HG03045 (cell line): ENCODE data around the gene RYR1.
"Not testable (repeated sequence)": the region's sequence is repeated elsewhere in the genome, so short reads cannot be mapped to it uniquely, and the experiment has no call there.

Experiments used
- ATAC-seq: cut with Tn5 transposase; IDR thresholded peaks from one replicate; pipeline ENCODE4 v1.9.1; 2021; ENCODE audit warnings: mild to moderate bottlenecking, moderate library complexity; ENCODE audit not compliant: unreplicated experiment

The RYR1 gene

GRCh38 chr19:38455031-38455430 lies 21.5 kb downstream of the RYR1 start:
- no peak for ATAC-seq

DNA sequence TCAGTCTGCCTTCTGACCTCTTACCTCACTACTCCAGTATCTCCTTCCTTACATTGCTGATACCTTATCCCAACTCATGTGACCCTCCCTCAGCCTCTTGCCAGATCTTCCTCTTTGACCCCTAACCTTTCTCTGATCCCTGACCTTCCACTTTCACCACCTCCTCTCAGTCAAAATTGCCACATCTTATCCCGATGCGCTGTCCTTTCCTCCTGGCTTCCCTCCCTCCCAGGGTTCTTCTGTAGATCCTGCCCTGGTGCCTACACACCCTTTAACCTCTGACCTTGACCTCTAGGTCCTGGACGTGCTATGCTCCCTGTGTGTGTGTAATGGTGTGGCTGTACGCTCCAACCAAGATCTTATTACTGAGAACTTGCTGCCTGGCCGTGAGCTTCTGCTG lies 23.7 kb downstream of the RYR1 start:
- no peak for ATAC-seq

- no peak for ATAC-seq
These were observed 24.4 kb downstream of the RYR1 start for GRCh38 chr19:38457690-38458405.

DNA sequence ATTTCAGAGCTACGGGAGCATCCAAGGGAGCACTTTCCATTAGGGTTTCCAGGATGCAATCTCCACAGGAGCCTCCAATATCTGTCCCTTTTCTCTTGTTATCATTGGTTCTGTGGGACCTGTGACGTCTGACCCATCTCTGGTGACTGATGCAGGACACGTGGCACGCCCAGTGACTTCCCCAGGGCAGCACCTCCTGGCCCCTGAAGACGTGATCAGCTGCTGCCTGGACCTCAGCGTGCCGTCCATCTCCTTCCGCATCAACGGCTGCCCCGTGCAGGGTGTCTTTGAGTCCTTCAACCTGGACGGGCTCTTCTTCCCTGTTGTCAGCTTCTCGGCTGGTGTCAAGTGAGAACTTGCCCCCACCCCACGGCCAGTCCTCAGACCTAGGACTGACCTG lies 25.5 kb downstream of the RYR1 start:
- ATAC-seq = no peak

DNA sequence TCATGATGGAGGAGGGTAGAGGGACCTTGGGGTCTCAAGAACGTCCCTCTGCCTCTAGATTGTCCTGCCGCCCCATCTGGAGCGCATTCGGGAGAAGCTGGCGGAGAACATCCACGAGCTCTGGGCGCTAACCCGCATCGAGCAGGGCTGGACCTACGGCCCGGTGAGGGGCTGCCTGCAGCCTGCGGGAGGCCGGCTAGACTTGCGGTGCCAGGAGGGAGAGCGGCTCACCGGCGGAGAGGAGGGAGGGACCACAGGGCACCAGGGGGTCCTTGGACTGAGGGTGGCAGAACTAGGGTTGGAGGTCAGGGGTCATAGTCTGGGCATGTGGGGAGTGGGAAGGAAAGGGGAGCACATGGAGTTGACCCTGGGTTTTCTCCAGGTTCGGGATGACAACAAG lies 29.9 kb downstream of the RYR1 start:
- ATAC-seq = no peak

DNA sequence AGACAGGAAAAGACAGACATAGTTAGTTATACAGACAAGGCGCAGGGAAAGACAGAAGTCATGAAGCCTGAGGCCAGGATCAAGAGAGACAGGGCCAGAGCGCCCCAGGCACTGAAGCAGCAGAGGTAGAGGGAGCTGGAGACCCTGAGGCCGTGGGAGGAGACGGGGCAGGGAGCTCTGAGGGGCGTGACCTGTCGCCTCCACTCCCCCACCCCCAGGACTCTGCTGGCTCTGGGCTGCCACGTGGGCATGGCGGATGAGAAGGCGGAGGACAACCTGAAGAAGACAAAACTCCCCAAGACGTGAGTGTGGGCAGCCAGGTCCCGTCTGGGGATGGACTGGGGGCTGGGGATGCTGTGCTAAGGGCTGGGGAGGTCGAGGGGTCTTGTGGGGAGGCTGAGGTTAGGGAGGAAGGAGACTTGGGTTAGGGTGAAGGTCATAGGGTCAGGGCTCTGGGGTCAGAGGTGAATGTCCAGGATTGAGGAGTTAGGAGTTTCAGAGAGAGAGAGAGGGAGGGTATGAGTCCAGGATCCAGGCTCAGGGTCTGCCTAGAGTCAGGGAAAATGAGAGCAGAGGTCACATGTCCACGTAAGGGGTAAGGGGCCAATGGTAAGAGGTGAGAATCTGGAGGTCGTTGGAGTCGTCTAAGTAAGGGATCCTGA lies 31.1 kb downstream of the RYR1 start:
- ATAC-seq = no peak

DNA sequence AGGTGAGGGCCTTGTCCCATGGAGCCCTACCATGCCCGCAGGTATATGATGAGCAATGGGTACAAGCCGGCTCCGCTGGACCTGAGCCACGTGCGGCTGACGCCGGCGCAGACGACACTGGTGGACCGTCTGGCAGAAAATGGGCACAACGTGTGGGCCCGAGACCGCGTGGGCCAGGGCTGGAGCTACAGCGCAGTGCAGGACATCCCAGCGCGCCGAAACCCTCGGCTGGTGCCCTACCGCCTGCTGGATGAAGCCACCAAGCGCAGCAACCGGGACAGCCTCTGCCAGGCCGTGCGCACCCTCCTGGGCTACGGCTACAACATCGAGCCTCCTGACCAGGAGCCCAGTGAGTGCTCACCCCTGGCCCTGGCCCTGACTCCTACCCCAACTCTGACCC lies 32.6 kb downstream of the RYR1 start:
- ATAC-seq = no peak

DNA sequence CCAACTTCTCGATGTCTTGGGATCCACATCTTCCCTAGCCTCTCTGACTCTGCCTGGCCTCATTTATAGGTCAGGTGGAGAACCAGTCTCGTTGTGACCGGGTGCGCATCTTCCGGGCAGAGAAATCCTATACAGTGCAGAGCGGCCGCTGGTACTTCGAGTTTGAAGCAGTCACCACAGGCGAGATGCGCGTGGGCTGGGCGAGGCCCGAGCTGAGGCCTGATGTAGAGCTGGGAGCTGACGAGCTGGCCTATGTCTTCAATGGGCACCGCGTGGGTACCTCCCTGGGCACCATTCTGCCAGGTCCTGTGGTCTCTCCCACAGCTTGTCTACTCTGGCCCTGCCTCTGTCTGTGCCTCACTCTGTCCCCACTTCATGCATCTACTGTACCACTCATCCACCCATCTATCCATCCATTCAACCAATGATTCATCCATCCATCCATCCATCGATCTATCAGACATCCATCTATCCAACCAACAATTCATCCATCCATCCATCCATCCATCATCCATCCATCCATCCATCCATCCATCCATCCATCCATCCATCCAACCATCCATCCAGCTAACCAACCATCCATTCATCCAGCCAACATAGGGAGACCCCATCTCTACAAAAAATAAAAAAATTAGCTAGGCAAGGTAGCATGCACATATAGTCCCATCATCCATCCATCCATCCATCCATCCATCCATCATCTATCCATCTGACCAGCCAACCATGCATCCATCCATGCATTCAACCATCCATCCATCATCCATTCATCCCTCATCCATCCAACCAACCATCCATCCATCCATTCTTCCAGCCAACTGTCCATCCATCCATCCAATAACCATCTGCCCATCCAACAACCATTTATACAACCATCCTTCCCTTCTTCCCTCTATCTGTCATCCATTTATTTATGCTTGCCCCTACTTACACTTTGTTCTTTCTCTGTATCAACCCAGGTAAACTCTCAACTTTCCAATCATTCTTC lies 34.3 kb downstream of the RYR1 start:
- no peak for ATAC-seq

- ATAC-seq = no peak
These were observed 35.7 kb downstream of the RYR1 start for GRCh38 chr19:38469151-38469550.

DNA sequence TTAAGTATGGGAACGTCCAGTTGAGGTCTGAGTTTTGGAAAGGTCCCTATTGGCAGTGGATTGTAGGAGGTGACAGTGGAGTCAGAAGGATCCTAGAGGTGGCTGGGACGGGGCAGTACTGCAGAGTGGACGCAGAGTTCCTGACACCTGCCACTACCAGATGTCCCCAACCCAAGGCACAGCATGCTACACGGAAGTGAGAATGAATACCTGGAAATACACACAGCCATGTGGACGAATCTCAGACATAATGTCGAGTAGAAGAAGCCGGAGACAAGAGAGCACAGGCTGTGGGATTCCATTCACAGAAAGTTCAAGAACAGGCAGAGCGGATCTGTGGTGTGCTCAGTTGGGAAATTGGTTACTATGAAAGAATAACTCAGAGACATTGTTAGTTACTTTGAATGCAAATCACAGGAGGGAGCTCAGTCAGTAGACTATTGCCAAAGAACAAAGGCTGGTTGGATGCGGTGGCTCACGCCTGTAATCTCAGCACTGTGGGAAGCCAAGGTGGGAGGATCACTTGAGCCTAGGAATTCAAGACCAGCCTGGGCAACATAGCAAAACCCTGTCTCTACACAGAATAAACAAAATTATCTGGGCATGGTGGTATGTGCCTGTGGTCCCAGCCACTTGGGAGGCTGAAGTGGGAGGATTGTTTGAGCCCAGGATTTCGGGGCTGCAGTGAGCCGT lies 37.4 kb downstream of the RYR1 start:
- ATAC-seq = no peak

DNA sequence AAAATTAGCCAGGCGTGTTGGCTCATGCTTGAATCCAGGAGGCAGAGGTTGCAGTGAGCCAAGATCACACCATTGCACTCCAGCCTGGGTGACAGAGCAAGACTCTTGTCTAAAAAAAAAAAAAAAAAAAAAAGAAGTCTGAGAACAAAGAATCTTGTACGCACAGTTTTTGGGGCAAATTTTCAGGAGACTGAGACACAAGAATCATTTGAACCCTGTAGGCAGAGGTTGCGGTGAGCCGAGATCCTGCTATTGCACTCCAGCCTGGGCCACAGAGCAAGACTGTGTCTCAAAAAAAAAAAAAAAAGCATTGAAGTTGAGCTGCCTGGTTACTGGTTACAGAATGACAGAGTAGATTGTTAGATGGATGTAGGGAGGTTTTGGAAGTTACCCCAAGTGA lies 39.2 kb downstream of the RYR1 start:
- not testable (repeated sequence) for ATAC-seq

DNA sequence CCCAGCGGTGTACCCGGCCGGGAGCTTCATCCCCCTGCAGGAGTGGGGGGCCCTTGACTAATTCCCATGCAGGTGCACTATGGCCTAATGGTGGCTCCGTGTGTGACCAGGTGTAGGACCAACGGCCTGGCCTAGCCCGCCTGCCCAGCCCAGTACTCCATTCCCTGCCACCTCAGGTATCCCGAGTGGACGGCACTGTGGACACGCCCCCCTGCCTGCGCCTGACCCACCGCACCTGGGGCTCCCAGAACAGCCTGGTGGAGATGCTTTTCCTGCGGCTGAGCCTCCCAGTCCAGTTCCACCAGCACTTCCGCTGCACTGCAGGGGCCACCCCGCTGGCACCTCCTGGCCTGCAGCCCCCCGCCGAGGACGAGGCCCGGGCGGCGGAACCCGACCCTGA lies 39.7 kb downstream of the RYR1 start:
- no peak for ATAC-seq

GRCh38 chr19:38475176-38475575 lies 41.7 kb downstream of the RYR1 start:
- ATAC-seq = no peak

GRCh38 chr19:38478273-38478971 lies 44.9 kb downstream of the RYR1 start:
- no peak for ATAC-seq

DNA sequence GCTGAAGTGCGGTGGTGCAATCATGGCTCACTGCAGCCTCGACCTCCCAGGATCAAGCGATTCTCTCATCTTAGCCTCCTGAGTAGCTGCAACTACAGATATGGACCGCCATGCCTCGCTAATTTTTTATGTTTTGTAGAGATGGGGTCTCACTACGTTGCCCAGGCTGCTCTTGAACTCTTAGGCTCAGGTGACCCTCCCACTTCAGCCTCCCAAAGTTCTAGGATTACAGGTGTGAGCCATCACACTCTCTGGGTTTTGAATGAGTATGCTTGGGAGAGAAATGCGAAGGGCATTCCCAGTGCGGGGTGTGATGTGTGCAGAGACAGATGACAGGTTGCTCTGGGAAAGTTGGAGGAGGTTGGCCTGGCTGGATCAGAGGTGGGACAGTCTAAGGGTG lies 49.0 kb downstream of the RYR1 start:
- no peak for ATAC-seq

- no peak for ATAC-seq
These were observed 49.6 kb downstream of the RYR1 start for GRCh38 chr19:38483016-38483630.

DNA sequence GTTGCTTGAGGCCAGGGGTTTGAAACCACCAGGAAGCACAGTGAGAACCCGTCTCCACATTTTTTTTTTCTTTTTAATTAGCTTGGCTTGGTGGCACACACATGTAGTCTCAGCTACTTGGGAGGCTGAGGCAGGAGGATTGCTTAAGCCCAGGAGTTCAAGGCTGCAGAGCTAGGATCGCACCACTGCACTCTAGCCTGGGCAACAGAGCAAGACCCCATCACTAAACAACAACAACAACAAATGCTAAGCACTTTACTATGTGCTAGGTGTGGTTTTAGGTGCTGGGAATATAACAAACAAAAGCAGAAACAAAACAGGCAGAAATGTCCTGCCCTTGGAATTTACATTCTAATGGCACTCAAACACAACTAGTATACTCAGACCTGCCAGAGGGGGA lies 51.3 kb downstream of the RYR1 start:
- ATAC-seq = no peak

DNA sequence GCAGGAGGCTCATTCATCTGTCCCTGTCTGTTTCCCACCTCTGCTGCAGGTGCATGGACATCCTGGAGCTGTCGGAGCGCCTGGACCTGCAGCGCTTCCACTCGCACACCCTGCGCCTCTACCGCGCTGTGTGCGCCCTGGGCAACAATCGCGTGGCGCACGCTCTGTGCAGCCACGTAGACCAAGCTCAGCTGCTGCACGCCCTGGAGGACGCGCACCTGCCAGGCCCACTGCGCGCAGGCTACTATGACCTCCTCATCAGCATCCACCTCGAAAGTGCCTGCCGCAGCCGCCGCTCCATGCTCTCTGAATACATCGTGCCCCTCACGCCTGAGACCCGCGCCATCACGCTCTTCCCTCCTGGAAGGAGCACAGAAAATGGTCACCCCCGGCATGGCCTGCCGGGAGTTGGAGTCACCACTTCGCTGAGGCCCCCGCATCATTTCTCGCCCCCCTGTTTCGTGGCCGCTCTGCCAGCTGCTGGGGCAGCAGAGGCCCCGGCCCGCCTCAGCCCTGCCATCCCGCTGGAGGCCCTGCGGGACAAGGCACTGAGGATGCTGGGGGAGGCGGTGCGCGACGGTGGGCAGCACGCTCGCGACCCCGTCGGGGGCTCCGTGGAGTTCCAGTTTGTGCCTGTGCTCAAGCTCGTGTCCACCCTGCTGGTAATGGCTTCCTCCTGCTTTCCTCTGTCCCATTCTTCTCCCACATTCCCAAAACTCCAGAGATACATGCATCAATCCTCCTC lies 52.2 kb downstream of the RYR1 start:
- no peak for ATAC-seq

DNA sequence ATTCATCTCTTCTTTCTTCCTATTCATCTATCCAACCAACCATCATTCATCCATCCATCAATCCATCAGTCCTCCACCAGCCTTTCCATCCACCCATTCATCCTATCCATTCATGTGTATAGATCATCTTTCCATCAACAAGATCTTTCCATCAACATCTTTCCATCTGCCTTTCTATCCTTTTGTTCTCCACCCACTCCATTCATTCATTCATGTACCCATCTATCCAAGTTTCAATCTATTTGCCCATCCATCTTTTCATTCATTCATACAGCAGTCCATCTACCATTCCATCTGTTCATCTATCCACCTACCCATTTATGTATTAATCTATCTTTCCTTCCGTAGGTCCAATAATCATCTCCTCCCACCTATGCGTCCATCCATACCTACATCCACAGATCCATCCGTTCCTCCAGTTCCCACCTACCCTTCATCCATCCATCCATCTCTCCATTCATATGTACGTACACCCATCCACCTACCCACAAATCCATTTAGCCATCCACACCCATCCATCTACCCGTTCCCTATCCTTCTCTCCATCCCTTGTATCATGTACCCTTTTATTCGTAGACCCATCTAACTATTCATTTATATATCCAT lies 53.3 kb downstream of the RYR1 start:
- no peak for ATAC-seq
